Rectal smooth muscle tissue (tissue), 1 donor: ENCODE measurements around the gene SCLT1.

Experiments
- H3K27ac ChIP-seq: one replicate; pipeline ENCODE4 v1.7.0; 2013; ENCODE audit warnings: low read depth, low read length, inconsistent platforms
- H3K27me3 ChIP-seq: one replicate; pipeline ENCODE4 v1.7.0; 2013; ENCODE audit warnings: low read length; ENCODE audit not compliant: control insufficient read depth, insufficient read depth
- H3K36me3 ChIP-seq: one replicate; pipeline ENCODE4 v1.7.0; 2013; ENCODE audit warnings: low read length; ENCODE audit not compliant: control insufficient read depth, insufficient read depth
- H3K4me1 ChIP-seq: one replicate; pipeline ENCODE4 v1.7.0; 2013; ENCODE audit warnings: low read length; ENCODE audit not compliant: control insufficient read depth, insufficient read depth
- H3K4me3 ChIP-seq: one replicate; pipeline ENCODE4 v1.7.0; 2013; ENCODE audit warnings: low read length
- H3K9ac ChIP-seq: one replicate; pipeline ENCODE4 v1.7.0; 2013; ENCODE audit warnings: low read length

Gene SCLT1

DNA sequence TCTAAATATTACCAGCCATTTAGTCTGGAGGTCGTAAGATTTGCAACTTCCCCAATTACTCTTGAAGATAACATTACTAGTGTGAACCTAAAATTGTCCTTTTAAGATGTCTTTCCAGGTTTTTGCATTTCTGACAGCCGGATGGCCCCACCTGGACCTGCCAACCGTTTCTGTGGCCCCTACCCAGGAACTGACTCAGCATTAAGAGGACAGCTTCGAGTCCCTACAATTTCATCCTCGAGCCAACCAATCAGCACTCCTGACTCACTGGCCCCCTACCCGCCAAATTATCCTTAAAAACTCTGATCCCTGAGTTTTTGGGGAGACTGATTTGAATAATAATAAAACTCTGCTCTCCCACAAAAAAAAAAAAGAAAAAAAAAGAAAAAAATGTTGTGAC lies 112.0 kb downstream of the SCLT1 start:
- Histone ChIP-seq H3K27me3 (no peaks in the 10 kb centered on the region), H3K36me3 (no peaks in the 10 kb centered on the region), H3K4me1 (no peaks in the 10 kb centered on the region), H3K9ac (no peak overlapping the region), H3K4me3 (no peak overlapping the region), H3K27ac (no peak overlapping the region)

DNA sequence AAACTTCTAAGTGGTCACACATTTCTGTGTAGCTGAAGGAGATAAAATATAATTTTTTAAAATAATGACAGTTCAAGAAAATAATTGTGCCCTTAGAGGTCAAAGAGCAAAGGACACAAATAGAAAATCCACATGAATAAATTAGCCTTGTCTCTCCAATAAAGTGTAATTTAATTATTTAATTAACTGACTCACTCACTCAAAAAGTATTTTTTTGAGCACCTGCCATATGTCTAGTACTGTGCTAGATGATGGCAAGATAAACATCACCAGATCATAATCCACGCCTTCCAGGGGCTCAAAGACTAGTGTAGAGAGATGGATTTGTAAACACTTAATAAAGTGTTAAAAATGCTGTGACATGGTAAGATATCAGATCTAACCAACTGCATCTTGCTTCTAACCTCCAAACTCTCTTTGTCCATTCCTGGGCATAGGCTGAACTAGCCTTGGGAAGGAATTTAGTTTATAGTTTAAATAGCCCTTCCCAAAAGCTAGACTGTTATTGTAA lies 112.5 kb downstream of the SCLT1 start:
- no peak overlapping the region for H3K9ac ChIP-seq
- H3K4me3 ChIP-seq = no peak overlapping the region
- H3K27me3 ChIP-seq = no peaks in the 10 kb centered on the region
- H3K4me1 ChIP-seq = no peaks in the 10 kb centered on the region
- no peak overlapping the region for H3K27ac ChIP-seq
- no peaks in the 10 kb centered on the region for H3K36me3 ChIP-seq

DNA sequence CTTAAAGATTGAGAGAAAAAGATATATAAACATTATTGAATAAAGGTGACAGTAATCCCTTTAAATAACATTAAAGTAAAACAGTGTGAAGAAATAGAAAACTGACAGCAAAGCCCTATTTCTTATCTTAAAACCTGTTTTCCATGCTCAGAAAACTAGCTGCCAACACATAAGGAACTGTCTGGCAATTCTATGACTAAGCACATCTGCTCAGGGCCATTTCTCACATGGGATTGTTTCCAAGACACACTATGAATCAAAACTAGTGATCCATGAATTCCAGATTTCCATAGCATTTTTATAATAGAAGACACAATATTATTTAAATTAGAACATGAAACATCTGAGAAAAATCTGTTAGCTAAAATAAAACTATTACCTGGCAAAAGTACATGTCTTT lies 113.4 kb downstream of the SCLT1 start:
- no peaks in the 10 kb centered on the region for H3K36me3 ChIP-seq
- H3K4me3 ChIP-seq = no peak overlapping the region
- no peaks in the 10 kb centered on the region for H3K27me3 ChIP-seq
- H3K27ac ChIP-seq = no peak overlapping the region
- no peaks in the 10 kb centered on the region for H3K4me1 ChIP-seq
- no peak overlapping the region for H3K9ac ChIP-seq

DNA sequence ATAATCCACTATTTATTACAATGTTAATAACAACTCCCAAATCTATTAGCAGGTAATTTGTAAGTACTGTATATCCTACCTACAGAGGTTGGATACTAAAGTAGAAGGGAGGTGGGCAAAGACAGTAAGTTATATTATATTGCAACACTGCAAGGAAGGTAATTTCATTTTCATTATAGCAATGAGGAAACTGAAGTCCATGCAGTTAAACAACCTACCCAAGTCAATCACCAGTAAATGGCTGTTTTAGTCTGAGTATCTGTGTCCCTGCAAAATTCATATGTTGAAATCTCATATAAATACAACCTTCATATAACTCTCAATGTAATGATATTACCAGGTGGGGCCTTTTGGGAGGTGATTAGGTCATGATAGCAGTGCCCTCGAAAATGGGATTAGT lies 114.4 kb downstream of the SCLT1 start:
- no peak overlapping the region for H3K27ac ChIP-seq
- H3K4me1 ChIP-seq = no peaks in the 10 kb centered on the region
- H3K36me3 ChIP-seq = no peaks in the 10 kb centered on the region
- no peak overlapping the region for H3K4me3 ChIP-seq
- no peaks in the 10 kb centered on the region for H3K27me3 ChIP-seq
- H3K9ac ChIP-seq = no peak overlapping the region

DNA sequence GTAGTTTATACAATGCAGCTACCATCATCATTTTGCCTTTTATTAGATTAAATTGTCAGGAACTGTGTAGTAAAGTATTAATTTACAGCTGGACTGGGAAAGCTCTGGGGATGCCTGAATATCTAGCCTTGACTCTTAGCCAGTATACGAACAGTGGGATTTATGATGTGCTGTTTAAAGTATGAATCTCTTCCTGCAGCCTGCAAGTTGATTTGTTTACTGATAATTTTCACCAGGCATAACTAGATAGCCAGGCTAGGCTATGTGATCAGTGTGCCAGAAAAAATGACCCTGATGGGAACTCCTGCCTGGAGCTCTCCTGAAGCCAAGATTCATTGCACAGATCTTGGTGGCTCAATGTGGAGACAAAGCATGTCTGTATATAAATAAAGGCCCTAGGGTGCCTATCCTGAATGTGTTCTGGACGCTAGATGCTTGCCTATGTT lies 119.2 kb downstream of the SCLT1 start:
- Histone ChIP-seq H3K27me3 (no peaks in the 10 kb centered on the region), H3K27ac (no peak overlapping the region), H3K36me3 (no peaks in the 10 kb centered on the region), H3K9ac (no peak overlapping the region), H3K4me1 (no peaks in the 10 kb centered on the region), H3K4me3 (no peak overlapping the region)

DNA sequence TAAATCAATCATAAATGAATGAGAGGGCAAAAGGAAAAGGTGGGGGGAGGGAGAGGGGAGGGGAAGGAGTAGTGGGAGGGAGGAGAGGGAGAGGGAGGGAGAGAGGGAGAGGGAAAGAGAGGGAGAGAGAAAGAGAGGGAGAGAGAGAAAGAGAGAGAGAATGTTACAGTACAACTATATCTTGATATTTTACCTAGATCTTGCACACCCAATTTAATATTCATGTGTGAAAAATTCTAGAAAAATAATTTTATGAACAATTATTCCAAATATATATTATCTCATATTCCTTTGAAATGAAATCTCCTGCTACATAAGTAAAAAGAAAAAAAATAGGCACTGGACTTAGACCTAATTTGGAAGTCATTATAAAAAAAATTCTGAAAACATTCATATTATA lies 120.0 kb downstream of the SCLT1 start:
- no peaks in the 10 kb centered on the region for H3K4me1 ChIP-seq
- H3K9ac ChIP-seq = no peak overlapping the region
- H3K27me3 ChIP-seq = no peaks in the 10 kb centered on the region
- no peak overlapping the region for H3K4me3 ChIP-seq
- H3K27ac ChIP-seq = no peak overlapping the region
- H3K36me3 ChIP-seq = no peaks in the 10 kb centered on the region

DNA sequence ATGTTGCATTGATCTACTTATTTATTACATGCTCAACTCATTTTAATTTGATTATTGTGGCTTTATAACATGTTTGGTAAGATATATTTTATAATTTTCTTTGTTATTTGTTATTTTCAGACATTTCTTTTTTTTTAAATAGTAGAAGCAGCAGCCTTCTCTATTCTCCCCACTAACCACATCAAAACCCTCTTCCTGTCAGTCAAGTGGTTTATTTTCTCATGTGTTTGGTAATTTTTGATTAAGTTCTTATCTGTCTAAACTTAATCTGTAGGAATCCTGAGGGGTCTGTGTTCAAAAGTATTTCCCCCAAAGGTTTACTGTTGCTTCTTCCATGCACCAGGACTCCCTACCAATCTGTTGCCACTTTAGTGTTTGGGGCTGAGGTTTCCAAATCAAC lies 131.9 kb downstream of the SCLT1 start:
- Histone ChIP-seq H3K9ac (no peak overlapping the region), H3K27ac (no peak overlapping the region), H3K36me3 (no peaks in the 10 kb centered on the region), H3K4me3 (no peak overlapping the region), H3K27me3 (no peaks in the 10 kb centered on the region), H3K4me1 (no peaks in the 10 kb centered on the region)

DNA sequence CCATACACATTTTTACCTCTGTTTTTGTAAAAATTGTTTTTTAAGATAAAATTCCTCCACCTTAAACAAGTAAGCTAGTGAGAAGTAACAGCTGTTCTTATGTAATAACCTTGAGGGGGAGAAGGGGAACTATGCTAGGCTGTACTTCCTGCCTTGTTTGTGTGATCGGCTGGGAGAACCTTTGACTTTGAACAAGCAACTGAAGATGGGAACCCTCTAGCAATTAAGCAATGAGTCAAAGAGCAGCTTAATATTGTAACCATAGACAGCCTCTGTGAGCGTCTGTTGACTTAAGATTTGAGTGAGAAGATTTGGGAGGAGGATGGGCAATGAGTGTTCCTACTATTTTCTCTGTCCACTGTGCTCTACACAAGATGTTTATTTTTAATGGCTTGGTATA lies 135.1 kb downstream of the SCLT1 start:
- Histone ChIP-seq H3K4me3 (no peak overlapping the region), H3K4me1 (no peaks in the 10 kb centered on the region), H3K27ac (no peak overlapping the region), H3K36me3 (no peaks in the 10 kb centered on the region), H3K27me3 (no peaks in the 10 kb centered on the region), H3K9ac (no peak overlapping the region)

DNA sequence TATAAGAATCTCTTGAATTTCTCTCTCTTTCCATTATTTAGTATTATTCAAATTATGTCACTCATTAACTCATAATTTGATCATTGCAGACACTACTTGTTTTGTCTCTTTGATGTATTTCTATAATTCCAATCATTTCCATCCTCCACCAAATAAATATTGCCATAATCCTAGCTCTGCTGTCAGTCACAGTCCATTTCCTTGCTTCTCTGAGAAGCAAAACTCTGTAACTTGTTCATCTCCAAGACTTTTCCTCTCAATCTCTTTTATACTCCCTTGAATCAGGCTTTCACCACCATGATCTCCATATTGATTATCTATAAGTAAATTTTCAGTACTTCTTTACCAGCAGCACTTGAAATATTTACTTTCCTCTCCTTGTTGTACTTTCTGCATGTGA lies 135.9 kb downstream of the SCLT1 start:
- no peak overlapping the region for H3K27ac ChIP-seq
- H3K4me3 ChIP-seq = no peak overlapping the region
- H3K4me1 ChIP-seq = no peaks in the 10 kb centered on the region

DNA sequence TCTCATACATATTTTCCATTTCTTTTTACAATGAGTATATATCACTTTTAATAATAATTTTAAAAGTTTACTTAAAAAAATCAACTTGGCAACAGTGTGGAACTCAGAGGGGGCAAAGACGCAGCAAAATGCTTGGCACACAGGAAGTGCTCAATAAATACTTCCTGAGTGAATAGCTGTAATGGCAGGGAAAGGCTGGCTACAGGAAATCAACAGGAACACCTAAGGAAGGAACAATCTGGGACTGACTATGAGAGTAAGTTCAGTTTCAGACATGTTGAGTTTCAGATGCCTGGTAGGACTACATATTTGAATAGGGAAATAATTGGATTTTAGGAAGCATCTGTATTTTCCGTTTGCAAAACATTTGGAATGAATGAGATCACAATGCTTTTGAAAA lies 137.6 kb downstream of the SCLT1 start:
- H3K27me3 ChIP-seq = no peaks in the 10 kb centered on the region
- no peak overlapping the region for H3K4me3 ChIP-seq
- H3K4me1 ChIP-seq = no peaks in the 10 kb centered on the region
- H3K36me3 ChIP-seq = no peaks in the 10 kb centered on the region
- H3K9ac ChIP-seq = no peak overlapping the region
- H3K27ac ChIP-seq = no peak overlapping the region

More for the DNA sequence above, 135.9 kb downstream of the SCLT1 start:
- Histone ChIP-seq H3K36me3 (no peaks in the 10 kb centered on the region), H3K9ac (no peak overlapping the region), H3K27me3 (no peaks in the 10 kb centered on the region)

DNA sequence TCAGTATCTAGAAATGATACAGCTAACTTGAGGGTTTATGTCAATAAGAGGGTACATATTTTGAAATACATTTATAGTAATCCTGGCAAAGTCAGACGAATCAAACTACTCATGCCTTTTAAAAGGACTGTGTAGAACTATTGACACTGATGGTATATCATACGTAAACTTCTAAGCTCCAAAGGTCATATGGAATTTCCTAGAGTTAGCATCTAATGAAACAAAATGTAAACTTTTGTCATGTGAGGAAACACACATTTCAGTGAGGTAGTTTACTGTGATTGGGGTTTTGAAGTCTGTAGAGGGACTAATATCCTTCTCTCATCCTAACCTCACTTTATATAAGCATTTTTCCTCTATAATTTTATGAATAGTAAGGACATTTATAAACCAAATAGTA lies 138.4 kb downstream of the SCLT1 start:
- no peak overlapping the region for H3K27ac ChIP-seq
- H3K27me3 ChIP-seq = no peaks in the 10 kb centered on the region
- H3K9ac ChIP-seq = no peak overlapping the region
- no peaks in the 10 kb centered on the region for H3K36me3 ChIP-seq
- H3K4me1 ChIP-seq = no peaks in the 10 kb centered on the region
- no peak overlapping the region for H3K4me3 ChIP-seq

DNA sequence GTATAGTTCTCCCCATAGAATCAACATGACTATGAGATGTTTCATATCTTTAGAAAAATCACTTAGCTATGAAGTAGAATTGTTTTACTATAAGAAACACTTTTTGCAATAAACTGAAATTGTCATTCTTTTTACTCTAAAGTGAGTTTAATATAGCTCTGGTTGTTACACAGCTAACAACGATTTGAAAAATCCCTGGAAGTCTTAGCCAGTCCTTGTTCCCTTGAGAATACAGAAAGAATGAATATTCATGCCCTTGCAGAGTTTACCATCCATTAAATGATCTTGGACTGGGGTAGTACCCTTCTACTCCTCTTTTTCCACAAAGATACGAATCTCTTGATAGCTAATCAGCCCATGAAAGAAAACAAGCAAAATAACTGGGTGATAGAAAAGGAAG lies 142.0 kb downstream of the SCLT1 start:
- Histone ChIP-seq H3K9ac (no peak overlapping the region), H3K4me1 (no peaks in the 10 kb centered on the region), H3K27me3 (no peaks in the 10 kb centered on the region)

DNA sequence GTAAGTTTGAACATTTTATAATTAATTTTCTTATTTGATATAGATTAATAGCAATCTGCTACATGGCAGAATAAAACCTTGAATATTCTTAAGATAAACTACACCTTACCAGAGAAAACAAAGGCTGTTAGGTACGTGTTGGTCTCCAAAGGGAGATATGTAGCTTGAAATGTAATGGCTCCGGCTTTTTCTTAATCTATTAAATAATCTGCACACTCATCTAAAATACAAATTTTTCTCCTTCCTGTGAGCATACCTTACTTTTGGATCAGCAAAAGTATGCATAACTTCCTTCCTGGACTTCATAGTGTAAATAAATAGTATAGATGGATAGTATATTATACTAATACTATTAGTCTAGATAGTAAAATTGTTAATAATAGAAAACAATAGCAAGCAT lies 142.5 kb downstream of the SCLT1 start:
- Histone ChIP-seq H3K4me1 (no peaks in the 10 kb centered on the region), H3K4me3 (no peak overlapping the region), H3K27ac (no peak overlapping the region), H3K27me3 (no peaks in the 10 kb centered on the region), H3K9ac (no peak overlapping the region), H3K36me3 (no peaks in the 10 kb centered on the region)

More for the DNA sequence above, 142.0 kb downstream of the SCLT1 start:
- H3K27ac ChIP-seq = no peak overlapping the region
- no peak overlapping the region for H3K4me3 ChIP-seq
- H3K36me3 ChIP-seq = no peaks in the 10 kb centered on the region
